Smooth muscle cell (in vitro differentiated cells): Measurements from ENCODE around the gene HSP90B1. TPM values are rescaled to one million over a fixed set of nuclear protein-coding genes. Genes with fewer than 3 reads are reported as not detected.

ENCODE experiments used
- DNase-seq: peaks from one replicate; lab custom pipeline; 2025; ENCODE audit not compliant: unreplicated experiment; lab: John Stamatoyannopoulos, UW
- H2AFZ ChIP-seq: fragments of 200-600 bp; sonication (generic); 2 replicates; pipeline ENCODE4 v1.6.0; 2016; ENCODE audit warnings: antibody characterized with exemption, low read depth, mild to moderate bottlenecking
- H3F3A ChIP-seq: fragments of 200-600 bp; sonication (generic); 2 replicates; pipeline ENCODE4 v1.6.0; 2017; ENCODE audit warnings: antibody characterized with exemption, low read depth
- H3K27ac ChIP-seq: fragments of 200-600 bp; sonication (generic); 2 replicates; pipeline ENCODE4 v1.5.1; 2016; ENCODE audit warnings: low read depth, mild to moderate bottlenecking
- H3K27me3 ChIP-seq: fragments of 200-600 bp; sonication (generic); 2 replicates; pipeline ENCODE4 v1.6.1; 2016; ENCODE audit warnings: low read depth, mild to moderate bottlenecking
- H3K36me3 ChIP-seq: fragments of 200-600 bp; sonication (generic); 2 replicates; pipeline ENCODE4 v1.5.1; 2016; ENCODE audit warnings: low read depth
- H3K4me1 ChIP-seq: fragments of 200-600 bp; sonication (generic); 2 replicates; pipeline ENCODE4 v1.5.1; 2016; ENCODE audit warnings: low read depth
- H3K4me2 ChIP-seq: fragments of 200-600 bp; sonication (generic); 2 replicates; pipeline ENCODE4 v1.6.0; 2016; ENCODE audit warnings: mild to moderate bottlenecking
- H3K4me3 ChIP-seq: fragments of 200-600 bp; sonication (generic); 2 replicates; pipeline ENCODE4 v1.5.1; 2016; ENCODE audit warnings: mild to moderate bottlenecking
- H3K79me2 ChIP-seq: fragments of 200-600 bp; sonication (generic); 2 replicates; pipeline ENCODE4 v1.6.0; 2016; ENCODE audit warnings: low read depth, mild to moderate bottlenecking
- H3K9ac ChIP-seq: fragments of 200-600 bp; sonication (generic); 2 replicates; pipeline ENCODE4 v1.6.0; 2016; ENCODE audit warnings: low read depth
- H3K9me3 ChIP-seq: fragments of 200-600 bp; sonication (generic); replicated peaks from 2 replicates; pipeline ENCODE4 v1.5.1; 2016; ENCODE audit warnings: low read depth
- H4K20me1 ChIP-seq: fragments of 200-600 bp; sonication (generic); 2 replicates; pipeline ENCODE4 v1.6.0; 2016; ENCODE audit warnings: low read depth
- CTCF ChIP-seq: fragments of 200-600 bp; sonication (generic); IDR thresholded peaks from 2 replicates; pipeline ENCODE4 v1.5.1; 2017; ENCODE audit warnings: borderline replicate concordance, mild to moderate bottlenecking, antibody characterized with exemption; ENCODE audit not compliant: insufficient read depth, poor library complexity, severe bottlenecking
- WGBS: methylation state at CpG from one replicate; pipeline ENCODE4 v1.1.7; 2016; ENCODE audit warnings: low lambda C conversion rate; 5-methylcytosine and 5-hydroxymethylcytosine counted together
- polyA plus RNA-seq: library from polyadenylated mRNA; unstranded; fragments of >200 nt; fragmentation: Nextera tagmentation; extraction: Ambion mirVana; gene quantifications from 2 replicates; pipeline ENCODE4 v1.2.1, GENCODE V29; 2016
- total RNA-seq: library from RNA; depleted of rRNA; stranded (reverse); fragments of >200 nt; gene quantifications from 2 replicates; pipeline ENCODE4 v1.2.3, GENCODE V29; 2014

Gene HSP90B1
- total and polyA plus RNA-seq, 2 experiments from 2014 or later: 908 to 1,047 TPM

- H3K36me3 ChIP-seq: peaks cover 41% of the 10 kb centered on the region
- TF ChIP-seq CTCF: no peak
- peaks cover 9% of the 10 kb centered on the region for H3K79me2 ChIP-seq
- H3K9me3 ChIP-seq: no peaks in the 10 kb centered on the region
- DNase-seq: no peak
- peaks cover 49% of the 10 kb centered on the region for H4K20me1 ChIP-seq
- H3K9ac ChIP-seq: no peak overlapping the region
- H3K4me3 ChIP-seq: no peak overlapping the region
- no peak overlapping the region for H2AFZ ChIP-seq
- WGBS: 80% methylated on average over 13 of the region's 13 CpGs
- H3K4me1 ChIP-seq: no peaks in the 10 kb centered on the region
- peaks cover 70% of the 10 kb centered on the region for H3F3A ChIP-seq
- no peaks in the 10 kb centered on the region for H3K27me3 ChIP-seq
- peak overlapping the region; percentile 35 for H3K27ac ChIP-seq
- H3K4me2 ChIP-seq: no peak overlapping the region
Observed at GRCh38 chr12:103948746-103949406, 18.7 kb downstream of the HSP90B1 start.

GRCh38 chr12:103952497-103952896, 22.3 kb downstream of the HSP90B1 start:
- 0% methylated on average over 1 of the region's 1 CpG for WGBS
- peaks cover 26% of the 10 kb centered on the region for H3K79me2 ChIP-seq
- H4K20me1 ChIP-seq: peaks cover 22% of the 10 kb centered on the region
- no peak for DNase-seq
- no peaks in the 10 kb centered on the region for H3K27me3 ChIP-seq
- peaks cover 51% of the 10 kb centered on the region for H3F3A ChIP-seq
- H3K36me3 ChIP-seq: peaks cover 21% of the 10 kb centered on the region
- H3K4me1 ChIP-seq: peaks cover 11% of the 10 kb centered on the region
- H3K27ac ChIP-seq: no peak overlapping the region
- H3K4me3 ChIP-seq: no peak overlapping the region
- H2AFZ ChIP-seq: no peak overlapping the region
- no peak overlapping the region for H3K4me2 ChIP-seq
- H3K9me3 ChIP-seq: no peaks in the 10 kb centered on the region
- no peak overlapping the region for H3K9ac ChIP-seq
- TF ChIP-seq CTCF: no peak

DNA sequence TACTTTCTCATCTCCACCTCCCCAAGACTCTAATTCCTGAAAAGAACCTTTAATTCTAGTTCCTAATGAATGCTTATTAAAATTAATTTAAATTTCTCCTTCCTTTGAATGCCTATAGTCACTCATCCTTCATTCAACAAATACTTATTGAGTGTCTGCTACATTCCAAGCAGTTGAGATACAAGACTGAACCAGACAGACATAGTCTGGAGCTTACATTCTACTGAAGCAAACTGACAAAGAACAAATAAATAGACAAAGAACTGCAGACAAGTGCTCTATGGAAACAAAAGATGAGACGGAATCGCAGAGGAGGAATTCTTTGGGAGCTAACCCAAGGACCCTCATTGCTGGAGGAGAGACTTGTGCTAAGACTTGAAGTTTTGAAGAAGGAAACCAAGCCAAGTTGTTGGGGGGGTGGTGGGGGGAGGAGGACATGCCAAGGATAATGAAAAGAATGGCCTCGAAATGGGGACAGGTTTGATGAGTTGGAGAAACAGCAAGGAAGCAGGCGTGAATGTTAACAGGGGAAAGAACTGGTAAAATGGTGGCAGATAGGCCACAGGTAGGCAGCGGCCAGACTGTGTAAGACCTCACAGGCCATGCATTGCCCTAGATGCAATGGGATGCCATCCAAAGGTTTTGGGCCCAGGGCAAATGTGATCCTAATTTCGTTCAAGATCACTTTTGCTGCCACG, 25.8 kb downstream of the HSP90B1 start:
- no peak for DNase-seq
- 12% methylated on average over 7 of the region's 7 CpGs for WGBS
- peaks cover under 1% of the 10 kb centered on the region for H3K36me3 ChIP-seq
- H3K79me2 ChIP-seq: peaks cover 26% of the 10 kb centered on the region
- no peaks in the 10 kb centered on the region for H3K9me3 ChIP-seq
- peaks cover 7% of the 10 kb centered on the region for H4K20me1 ChIP-seq
- H3K4me3 ChIP-seq: peak overlapping the region; percentile 74
- peak overlapping the region; percentile 93 for H3K4me2 ChIP-seq
- H3K27ac ChIP-seq: peak overlapping the region; percentile 88
- H2AFZ ChIP-seq: no peak overlapping the region
- H3K27me3 ChIP-seq: no peaks in the 10 kb centered on the region
- no peak for TF ChIP-seq CTCF
- H3K9ac ChIP-seq: peak overlapping the region; percentile 77
- H3K4me1 ChIP-seq: peaks cover 11% of the 10 kb centered on the region
- peaks cover 44% of the 10 kb centered on the region for H3F3A ChIP-seq
